Common myeloid progenitor, CD34-positive (primary cell): ENCODE data around the gene SWAP70.
A peak's percentile ranks its signal among the peaks of the same experiment; 100 is the strongest.

Source experiments
- CTCF ChIA-PET: fragments of 350-600 bp; sonication (Branson Sonifier 250); formaldehyde crosslinking; loops from one replicate; lab custom pipeline; 2021; ENCODE audit warnings: antibody characterized with exemption; lab: Charles Lee
- POLR2A ChIA-PET: fragments of 350-600 bp; sonication (Branson Sonifier 250); formaldehyde crosslinking; loops from one replicate; lab custom pipeline; 2021; ENCODE audit warnings: antibody characterized with exemption; lab: Charles Lee
- DNase-seq, 3 donors: peaks; one replicate each; pipeline versions ENCODE4 v3.0.0 to v3.0.0-alpha.2; 2013
- H3K27ac ChIP-seq, 2 experiments: 1 replicate in 1 of 2; 2 replicates in 1 of 2; pipeline ENCODE4 v1.7.0; 2013; ENCODE audit warnings: inconsistent platforms in 2 of 2, low read length in 2 of 2, mild to moderate bottlenecking in 2 of 2, low read depth in 1 of 2, moderate library complexity in 1 of 2; ENCODE audit not compliant: severe bottlenecking in 2 of 2, insufficient read depth in 1 of 2, poor library complexity in 1 of 2
- H3K27me3 ChIP-seq, 5 experiments: replicated peaks in 2 of 5; 1 replicate in 3 of 5; 2 replicates in 2 of 5; pipeline versions ENCODE4 v1.6.1 to v1.7.0; 2013; ENCODE audit warnings: low read length in 4 of 5, mild to moderate bottlenecking in 2 of 5, moderate library complexity in 2 of 5, inconsistent platforms in 1 of 5; ENCODE audit not compliant: insufficient read depth in 5 of 5, control insufficient read depth in 4 of 5
- H3K36me3 ChIP-seq, 4 experiments: 1 replicate in 2 of 4; 2 replicates in 2 of 4; pipeline versions ENCODE4 v1.6.1 to v1.7.0; 2013; ENCODE audit warnings: low read length in 3 of 4, control low read depth in 1 of 4, mild to moderate bottlenecking in 1 of 4; ENCODE audit not compliant: control insufficient read depth in 4 of 4, insufficient read depth in 4 of 4
- H3K4me1 ChIP-seq, 4 experiments: 1 replicate in 3 of 4; 2 replicates in 1 of 4; pipeline versions ENCODE4 v1.6.1 to v1.7.1; 2013; ENCODE audit warnings: low read length in 3 of 4, mild to moderate bottlenecking in 3 of 4, control low read depth in 1 of 4, inconsistent platforms in 1 of 4, moderate library complexity in 1 of 4; ENCODE audit not compliant: control insufficient read depth in 4 of 4, insufficient read depth in 4 of 4; ENCODE audit errors: control extremely low read depth in 1 of 4
- H3K4me3 ChIP-seq, 7 experiments: 1 replicate in 4 of 7; 2 replicates in 3 of 7; pipeline versions ENCODE4 v1.5.1 to v1.7.0; 2013; ENCODE audit warnings: mild to moderate bottlenecking in 7 of 7, low read length in 6 of 7, moderate library complexity in 6 of 7, inconsistent platforms in 2 of 7, low read depth in 2 of 7, control low read depth in 1 of 7; ENCODE audit not compliant: insufficient read depth in 4 of 7, control insufficient read depth in 1 of 7; ENCODE audit errors: extremely low read depth in 1 of 7
- H3K9me3 ChIP-seq, 5 experiments: 1 replicate in 4 of 5; 2 replicates in 1 of 5; pipeline versions ENCODE4 v1.6.1 to v1.7.1; 2013; ENCODE audit warnings: low read length in 4 of 5, mild to moderate bottlenecking in 2 of 5, inconsistent platforms in 1 of 5, low read depth in 1 of 5, moderate library complexity in 1 of 5; ENCODE audit not compliant: control insufficient read depth in 4 of 5, insufficient read depth in 2 of 5; ENCODE audit errors: control extremely low read depth in 1 of 5
- WGBS: methylation state at CpG from one replicate; pipeline ENCODE4 v1.1.5; 2013; ENCODE audit not compliant: insufficient coverage; 5-methylcytosine and 5-hydroxymethylcytosine counted together

SWAP70 gene

DNA sequence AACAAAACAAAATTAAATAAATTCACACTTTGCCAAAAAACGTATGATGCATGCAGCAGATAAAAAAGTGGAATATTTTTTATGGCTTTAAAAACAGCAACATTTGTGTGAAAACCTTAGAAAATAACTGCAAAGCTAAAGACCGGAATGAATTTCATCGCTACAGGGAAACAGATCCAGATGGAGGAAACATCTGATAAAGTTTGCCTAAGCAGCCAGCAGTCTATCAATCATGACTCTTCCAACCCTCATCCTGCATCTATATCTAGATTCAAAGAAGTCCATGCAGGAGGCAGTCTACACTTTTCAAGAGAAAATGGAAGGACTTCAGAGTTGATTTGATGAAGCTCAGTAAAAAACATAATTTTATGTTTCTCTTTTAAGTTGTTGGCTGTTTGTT lies 126.8 kb downstream of the SWAP70 start:
- H3K27ac ChIP-seq = no peak overlapping the region
- H3K36me3 ChIP-seq = peaks cover 6 to 20% (median 10%) of the 10 kb centered on the region in 4 experiments
- peaks cover 0 to 13% (median 6%) of the 10 kb centered on the region in 4 experiments for H3K4me1 ChIP-seq
- CTCF ChIA-PET = no interaction called here
- peak in 1 of 3 donors; percentile 41 for DNase-seq
- WGBS = 61% methylated on average over 2 of the region's 3 CpGs
- peaks cover 0 to 3% (median 0%) of the 10 kb centered on the region in 5 experiments for H3K27me3 ChIP-seq
- H3K9me3 ChIP-seq = no peaks in the 10 kb centered on the region
- no peak overlapping the region for H3K4me3 ChIP-seq
- POLR2A ChIA-PET = no interaction called here

- ChIA-PET POLR2A (interaction anchor here (0.9 kb wide), 1 partner anchor 23 kb away, joined by 3 read pairs; no protein-coding TSS in a partner anchor), CTCF (interaction anchor here (1.0 kb wide), 1 partner anchor 32 kb away, joined by 3 read pairs; no protein-coding TSS in a partner anchor)
Measured at GRCh38 chr11:9796266-9796665, 132.4 kb downstream of the SWAP70 start.

GRCh38 chr11:9796854-9797253 lies 133.0 kb downstream of the SWAP70 start:
- 100% methylated on average over 5 of the region's 5 CpGs for WGBS

More at GRCh38 chr11:9796266-9796665, 132.4 kb downstream of the SWAP70 start:
- peaks cover 0 to 9% (median 0%) of the 10 kb centered on the region in 4 experiments for H3K36me3 ChIP-seq
- no peaks in the 10 kb centered on the region for H3K4me1 ChIP-seq
- H3K27ac ChIP-seq = no peak overlapping the region
- no peak overlapping the region for H3K4me3 ChIP-seq
- H3K27me3 ChIP-seq = peaks cover 0 to 3% (median 0%) of the 10 kb centered on the region in 5 experiments
- no peaks in the 10 kb centered on the region for H3K9me3 ChIP-seq
- DNase-seq = no peak

DNA sequence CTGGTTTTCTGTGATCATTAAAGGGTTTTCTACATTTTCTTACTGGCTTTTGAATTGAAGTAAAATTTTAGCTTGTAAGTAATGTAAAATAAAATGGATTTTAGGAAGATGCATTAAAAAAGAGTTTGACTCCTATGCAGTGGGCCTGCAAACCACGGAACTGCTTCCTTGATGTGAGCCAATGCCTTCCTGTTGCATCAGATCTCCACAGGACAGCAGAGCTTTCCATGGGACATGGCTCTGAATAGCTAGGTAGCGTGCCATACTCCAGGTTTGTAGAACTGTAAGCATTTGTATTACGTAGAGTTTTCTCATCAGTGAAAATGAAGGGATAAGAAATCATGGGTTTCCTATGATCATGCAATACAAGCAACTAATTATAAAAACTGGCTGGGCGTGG lies 133.4 kb downstream of the SWAP70 start:
- 80% methylated on average over 1 of the region's 4 CpGs for WGBS
- no peak for DNase-seq
- Histone ChIP-seq H3K4me1 (no peaks in the 10 kb centered on the region), H3K9me3 (no peaks in the 10 kb centered on the region), H3K27me3 (no peaks in the 10 kb centered on the region), H3K27ac (no peak overlapping the region), H3K36me3 (peaks cover 0 to 7% (median 0%) of the 10 kb centered on the region in 4 experiments), H3K4me3 (no peak overlapping the region)
- POLR2A ChIA-PET = no interaction called here
- CTCF ChIA-PET = no interaction called here

More at GRCh38 chr11:9796854-9797253, 133.0 kb downstream of the SWAP70 start:
- DNase-seq = no peak
- Histone ChIP-seq H3K27ac (no peak overlapping the region), H3K36me3 (peaks cover 0 to 7% (median 0%) of the 10 kb centered on the region in 4 experiments), H3K4me3 (no peak overlapping the region), H3K4me1 (no peaks in the 10 kb centered on the region), H3K27me3 (no peaks in the 10 kb centered on the region), H3K9me3 (no peaks in the 10 kb centered on the region)
- CTCF ChIA-PET = interaction anchor here (1.0 kb wide), 1 partner anchor 33 kb away, joined by 3 read pairs; no protein-coding TSS in a partner anchor
- POLR2A ChIA-PET = interaction anchor here (0.9 kb wide), 1 partner anchor 23 kb away, joined by 3 read pairs; no protein-coding TSS in a partner anchor

GRCh38 chr11:9799886-9800285 lies 136.0 kb downstream of the SWAP70 start:
- ChIA-PET CTCF (no interaction called here), POLR2A (no interaction called here)
- H3K4me1 ChIP-seq = no peaks in the 10 kb centered on the region
- 97% methylated on average over 3 of the region's 3 CpGs for WGBS
- no peaks in the 10 kb centered on the region for H3K9me3 ChIP-seq
- peaks cover 0 to 6% (median 0%) of the 10 kb centered on the region in 4 experiments for H3K36me3 ChIP-seq
- no peak overlapping the region for H3K4me3 ChIP-seq
- no peak for DNase-seq
- no peaks in the 10 kb centered on the region for H3K27me3 ChIP-seq
- no peak overlapping the region for H3K27ac ChIP-seq

DNA sequence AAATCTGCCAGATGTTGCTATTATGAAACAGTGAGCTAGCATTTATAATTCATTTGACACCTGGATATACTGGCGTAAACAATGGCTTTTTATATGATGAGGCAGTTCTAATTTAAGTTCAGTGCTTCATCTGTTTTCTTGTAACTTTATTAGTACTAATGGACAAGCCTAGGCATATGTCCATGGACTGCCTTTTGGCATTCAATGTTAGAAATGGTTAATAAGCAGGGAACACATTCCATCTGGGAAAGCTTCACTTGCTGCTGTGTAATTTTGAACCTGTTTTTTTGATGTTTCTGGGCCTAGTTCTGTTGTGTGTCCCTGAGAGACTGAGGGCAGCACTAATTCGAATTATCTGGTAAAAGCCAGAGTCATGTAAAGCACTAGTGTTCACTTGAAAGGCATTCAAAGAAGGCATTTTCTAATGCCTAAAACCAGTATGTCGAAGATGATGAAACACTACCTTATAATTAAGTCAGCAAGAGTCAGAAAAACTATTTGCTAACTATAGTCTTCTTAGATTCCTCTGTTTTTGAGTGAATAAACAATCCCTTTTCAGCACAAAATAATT lies 138.5 kb downstream of the SWAP70 start:
- H3K9me3 ChIP-seq = peaks cover 0 to 3% (median 0%) of the 10 kb centered on the region in 5 experiments
- H3K4me1 ChIP-seq = no peaks in the 10 kb centered on the region
- ChIA-PET CTCF (no interaction called here), POLR2A (no interaction called here)
- no peak for DNase-seq
- no peak overlapping the region for H3K4me3 ChIP-seq
- H3K36me3 ChIP-seq = peaks cover 2 to 15% (median 7%) of the 10 kb centered on the region in 4 experiments
- H3K27ac ChIP-seq = no peak overlapping the region
- WGBS = 88% methylated on average over 2 of the region's 3 CpGs
- H3K27me3 ChIP-seq = no peaks in the 10 kb centered on the region
